Astrocyte (in vitro differentiated cells and primary cell): Measurements from ENCODE around the gene TMEM229A. TPM values are rescaled to one million over a fixed set of nuclear protein-coding genes. Genes with fewer than 3 reads are reported as not detected.

Experiments
- DNase-seq: peaks from one replicate; pipeline ENCODE4 v3.0.0-alpha.2; 2010; ENCODE audit warnings: low read depth
- FAIRE-seq: peaks from 2 replicates; lab custom pipeline; 2011; peaks lifted over from hg19 to GRCh38; lab: Jason Lieb, UNC
- H2AFZ ChIP-seq: 2 replicates; pipeline ENCODE4 v1.6.0; 2012; ENCODE audit warnings: low read depth, low read length, inconsistent platforms
- H3K27ac ChIP-seq: 2 replicates; pipeline ENCODE4 v1.5.1; 2011; ENCODE audit warnings: low read depth, low read length, inconsistent platforms
- H3K27me3 ChIP-seq: 2 replicates; pipeline ENCODE4 v1.6.0; 2011; ENCODE audit warnings: low read length, inconsistent platforms; ENCODE audit not compliant: insufficient read depth
- H3K36me3 ChIP-seq: 2 replicates; pipeline ENCODE4 v1.5.1; 2011; ENCODE audit warnings: low read length, inconsistent platforms; ENCODE audit not compliant: insufficient read depth
- H3K4me1 ChIP-seq: 2 replicates; pipeline ENCODE4 v1.5.1; 2011; ENCODE audit warnings: low read length, inconsistent platforms; ENCODE audit not compliant: insufficient read depth
- H3K4me2 ChIP-seq: 2 replicates; pipeline ENCODE4 v1.6.0; 2012; ENCODE audit warnings: low read length, inconsistent platforms
- H3K4me3 ChIP-seq: 2 replicates; pipeline ENCODE4 v1.5.1; 2011; ENCODE audit warnings: low read depth, mild to moderate bottlenecking, low read length, inconsistent platforms; ENCODE audit not compliant: insufficient read depth
- H3K79me2 ChIP-seq: 2 replicates; pipeline ENCODE4 v1.6.0; 2012; ENCODE audit warnings: mild to moderate bottlenecking, low read length, inconsistent platforms; ENCODE audit not compliant: insufficient read depth
- H3K9ac ChIP-seq: 2 replicates; pipeline ENCODE4 v1.6.0; 2012; ENCODE audit warnings: mild to moderate bottlenecking, low read length, inconsistent platforms
- H3K9me3 ChIP-seq: 2 replicates; pipeline ENCODE4 v1.5.1; 2012; ENCODE audit warnings: low read depth, mild to moderate bottlenecking, low read length, inconsistent platforms; ENCODE audit not compliant: insufficient read depth
- H4K20me1 ChIP-seq: 2 replicates; pipeline ENCODE4 v1.6.0; 2012; ENCODE audit warnings: low read length, inconsistent platforms; ENCODE audit not compliant: insufficient read depth
- H3K27ac Mint-ChIP-seq: one replicate; pipeline ENCODE4 v1.8.0; 2021; ENCODE audit warnings: mild to moderate bottlenecking, mixed read lengths; ENCODE audit not compliant: unreplicated experiment
- H3K27me3 Mint-ChIP-seq: one replicate; pipeline ENCODE4 v1.8.0; 2021; ENCODE audit warnings: low read depth, mixed read lengths; ENCODE audit not compliant: unreplicated experiment
- H3K36me3 Mint-ChIP-seq: one replicate; pipeline ENCODE4 v1.8.0; 2021; ENCODE audit warnings: low read depth, mixed read lengths; ENCODE audit not compliant: unreplicated experiment
- H3K4me1 Mint-ChIP-seq: one replicate; pipeline ENCODE4 v1.8.0; 2021; ENCODE audit warnings: low read depth, mixed read lengths; ENCODE audit not compliant: unreplicated experiment
- H3K4me3 Mint-ChIP-seq: one replicate; pipeline ENCODE4 v1.8.0; 2021; ENCODE audit warnings: mild to moderate bottlenecking, moderate library complexity, mixed read lengths; ENCODE audit not compliant: unreplicated experiment
- H3K9me3 Mint-ChIP-seq: one replicate; pipeline ENCODE4 v1.8.0; 2021; ENCODE audit warnings: mild to moderate bottlenecking, mixed read lengths; ENCODE audit not compliant: unreplicated experiment
- EZH2 ChIP-seq: IDR thresholded peaks from 2 replicates; pipeline ENCODE4 v1.6.1; 2012; ENCODE audit warnings: mild to moderate bottlenecking, low read length, inconsistent platforms; ENCODE audit not compliant: insufficient read depth
- total RNA-seq: library from RNA; stranded (reverse); gene quantifications from 2 replicates; pipeline ENCODE4 v1.2.1, GENCODE V29; 2021
- TF ChIP-seq, protein P1 (sequence below): IDR thresholded peaks from 2 replicates; pipeline ENCODE4 v1.5.1; 2011; ENCODE audit warnings: low read depth, mild to moderate bottlenecking, inconsistent platforms, low read length, moderate library complexity; ENCODE audit not compliant: insufficient read depth

The TMEM229A gene
- total RNA-seq, 1 donor from 2014 or later = 0.09 TPM

DNA sequence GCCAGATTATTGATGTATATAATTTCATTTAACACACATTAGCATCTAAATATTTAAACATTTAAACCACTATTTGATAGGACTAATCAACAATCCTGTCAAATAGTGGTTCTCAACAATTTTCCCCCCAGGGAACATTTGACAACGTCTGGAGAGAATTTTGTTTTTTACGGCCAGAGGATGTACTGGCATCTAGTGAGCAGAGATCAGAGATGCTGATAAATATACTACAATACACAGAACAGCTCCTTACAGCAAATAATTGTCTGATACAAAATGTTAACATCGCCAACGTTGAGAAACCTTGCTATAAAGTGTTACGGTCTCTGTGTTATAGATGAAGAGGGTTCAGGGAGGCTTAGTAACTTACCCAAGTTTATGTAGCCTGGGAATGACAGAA is 25.0 kb upstream of the TMEM229A start:
- FAIRE-seq = no peak
- Histone ChIP-seq H3K36me3 (no peaks in the 10 kb centered on the region), H3K4me2 (no peak overlapping the region), H2AFZ (no peak overlapping the region), H3K79me2 (no peaks in the 10 kb centered on the region), H3K4me1 (no peaks in the 10 kb centered on the region), H3K4me3 (no peak overlapping the region), H4K20me1 (no peaks in the 10 kb centered on the region), H3K27me3 (no peaks in the 10 kb centered on the region), H3K9me3 (no peaks in the 10 kb centered on the region), H3K9ac (no peak overlapping the region), H3K27ac (no peak overlapping the region)
- H3K4me3 Mint-ChIP-seq = no peak overlapping the region
- H3K9me3 Mint-ChIP-seq = no peaks in the 10 kb centered on the region
- DNase-seq = no peak
- H3K4me1 Mint-ChIP-seq = no peaks in the 10 kb centered on the region
- H3K36me3 Mint-ChIP-seq = no peaks in the 10 kb centered on the region
- H3K27ac Mint-ChIP-seq = no peak overlapping the region
- peaks cover 2% of the 10 kb centered on the region for H3K27me3 Mint-ChIP-seq
- TF ChIP-seq EZH2 = no peak
- TF ChIP-seq, protein P1, sequence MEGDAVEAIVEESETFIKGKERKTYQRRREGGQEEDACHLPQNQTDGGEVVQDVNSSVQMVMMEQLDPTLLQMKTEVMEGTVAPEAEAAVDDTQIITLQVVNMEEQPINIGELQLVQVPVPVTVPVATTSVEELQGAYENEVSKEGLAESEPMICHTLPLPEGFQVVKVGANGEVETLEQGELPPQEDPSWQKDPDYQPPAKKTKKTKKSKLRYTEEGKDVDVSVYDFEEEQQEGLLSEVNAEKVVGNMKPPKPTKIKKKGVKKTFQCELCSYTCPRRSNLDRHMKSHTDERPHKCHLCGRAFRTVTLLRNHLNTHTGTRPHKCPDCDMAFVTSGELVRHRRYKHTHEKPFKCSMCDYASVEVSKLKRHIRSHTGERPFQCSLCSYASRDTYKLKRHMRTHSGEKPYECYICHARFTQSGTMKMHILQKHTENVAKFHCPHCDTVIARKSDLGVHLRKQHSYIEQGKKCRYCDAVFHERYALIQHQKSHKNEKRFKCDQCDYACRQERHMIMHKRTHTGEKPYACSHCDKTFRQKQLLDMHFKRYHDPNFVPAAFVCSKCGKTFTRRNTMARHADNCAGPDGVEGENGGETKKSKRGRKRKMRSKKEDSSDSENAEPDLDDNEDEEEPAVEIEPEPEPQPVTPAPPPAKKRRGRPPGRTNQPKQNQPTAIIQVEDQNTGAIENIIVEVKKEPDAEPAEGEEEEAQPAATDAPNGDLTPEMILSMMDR = no peak

DNA sequence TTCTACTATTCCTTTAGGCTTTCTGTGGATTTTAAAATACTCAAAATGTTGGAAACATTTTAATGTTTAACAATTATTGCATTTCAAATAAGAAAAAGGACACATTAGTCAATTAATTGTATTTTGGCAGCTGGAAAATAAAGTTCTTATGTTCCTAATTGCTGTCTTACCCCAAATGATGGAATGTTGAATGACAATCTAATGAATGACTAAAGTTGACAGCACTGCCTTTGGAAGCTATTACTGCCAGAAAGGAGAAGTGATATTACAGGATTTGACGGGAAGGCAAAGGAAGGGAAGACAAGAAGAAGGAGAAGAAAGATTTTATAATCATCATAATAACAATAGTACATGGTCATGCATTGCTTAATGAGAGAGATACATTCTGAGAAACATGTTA is 23.4 kb upstream of the TMEM229A start:
- Histone ChIP-seq H3K27me3 (no peaks in the 10 kb centered on the region), H3K27ac (no peak overlapping the region), H3K36me3 (no peaks in the 10 kb centered on the region), H3K4me3 (no peak overlapping the region), H3K4me2 (no peak overlapping the region), H3K9ac (no peak overlapping the region), H3K4me1 (no peaks in the 10 kb centered on the region), H3K79me2 (no peaks in the 10 kb centered on the region), H2AFZ (no peak overlapping the region), H3K9me3 (no peaks in the 10 kb centered on the region), H4K20me1 (no peaks in the 10 kb centered on the region)
- no peak overlapping the region for H3K4me3 Mint-ChIP-seq
- H3K4me1 Mint-ChIP-seq = no peaks in the 10 kb centered on the region
- H3K27me3 Mint-ChIP-seq = no peaks in the 10 kb centered on the region
- no peak for FAIRE-seq
- TF ChIP-seq, protein P1 = no peak
- no peak for TF ChIP-seq EZH2
- H3K27ac Mint-ChIP-seq = no peak overlapping the region
- no peak for DNase-seq
- H3K9me3 Mint-ChIP-seq = no peaks in the 10 kb centered on the region
- H3K36me3 Mint-ChIP-seq = no peaks in the 10 kb centered on the region

DNA sequence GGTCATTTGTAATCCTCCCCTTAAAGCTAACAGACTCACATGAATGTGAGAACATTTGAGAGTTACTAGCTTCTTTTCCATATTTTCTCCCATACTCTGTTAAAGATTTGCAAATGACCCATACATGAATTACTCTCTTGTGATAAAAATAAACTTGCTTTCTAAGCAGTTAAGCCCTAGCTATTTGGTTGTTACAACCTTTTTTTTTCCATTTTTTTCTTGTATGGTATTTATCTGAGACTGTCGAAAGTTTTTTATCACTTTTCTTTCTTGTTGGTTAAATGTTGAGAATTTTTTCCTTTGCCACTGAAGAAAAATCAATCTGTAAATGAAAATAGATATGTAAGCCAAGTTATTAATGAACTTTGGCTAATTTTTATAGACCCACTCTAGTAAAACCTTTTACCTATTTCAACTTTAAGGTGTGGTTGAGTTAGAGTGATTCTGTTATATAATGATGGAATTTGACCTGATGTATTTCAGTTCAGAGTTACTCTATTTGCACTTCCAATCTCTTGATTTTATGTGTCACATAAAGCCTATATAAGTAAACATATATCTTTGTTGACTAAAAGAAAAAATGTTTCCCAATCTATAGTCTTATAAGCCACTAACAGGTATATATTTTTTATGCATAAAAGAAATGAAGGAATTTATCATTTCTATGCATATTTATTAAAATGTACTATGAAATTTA is 19.0 kb upstream of the TMEM229A start:
- no peaks in the 10 kb centered on the region for H3K79me2 ChIP-seq
- no peaks in the 10 kb centered on the region for H4K20me1 ChIP-seq
- DNase-seq (no peak), FAIRE-seq (no peak)
- no peak for TF ChIP-seq EZH2
- TF ChIP-seq, protein P1 = no peak
- Mint-ChIP-seq H3K27me3 (no peaks in the 10 kb centered on the region), H3K36me3 (no peaks in the 10 kb centered on the region), H3K27ac (no peak overlapping the region), H3K4me3 (no peak overlapping the region), H3K9me3 (no peaks in the 10 kb centered on the region), H3K4me1 (no peaks in the 10 kb centered on the region)
- no peaks in the 10 kb centered on the region for H3K36me3 ChIP-seq
- H3K27ac ChIP-seq = no peak overlapping the region
- no peak overlapping the region for H2AFZ ChIP-seq
- H3K4me3 ChIP-seq = no peak overlapping the region
- H3K4me1 ChIP-seq = no peaks in the 10 kb centered on the region
- H3K9me3 ChIP-seq = no peaks in the 10 kb centered on the region
- no peaks in the 10 kb centered on the region for H3K27me3 ChIP-seq
- H3K4me2 ChIP-seq = no peak overlapping the region
- no peak overlapping the region for H3K9ac ChIP-seq
